NOMO-1 (cell line): ENCODE measurements around the gene CNGB1.
"Not testable (repeated sequence)": the region's sequence is repeated elsewhere in the genome, so short reads cannot be mapped to it uniquely, and the experiment has no call there.

ENCODE experiments used
- DNase-seq, 2 experiments: peaks; one replicate each; lab custom pipeline; 2025; ENCODE audit not compliant: unreplicated experiment in 2 of 2; lab: John Stamatoyannopoulos, UW

Gene CNGB1

DNA sequence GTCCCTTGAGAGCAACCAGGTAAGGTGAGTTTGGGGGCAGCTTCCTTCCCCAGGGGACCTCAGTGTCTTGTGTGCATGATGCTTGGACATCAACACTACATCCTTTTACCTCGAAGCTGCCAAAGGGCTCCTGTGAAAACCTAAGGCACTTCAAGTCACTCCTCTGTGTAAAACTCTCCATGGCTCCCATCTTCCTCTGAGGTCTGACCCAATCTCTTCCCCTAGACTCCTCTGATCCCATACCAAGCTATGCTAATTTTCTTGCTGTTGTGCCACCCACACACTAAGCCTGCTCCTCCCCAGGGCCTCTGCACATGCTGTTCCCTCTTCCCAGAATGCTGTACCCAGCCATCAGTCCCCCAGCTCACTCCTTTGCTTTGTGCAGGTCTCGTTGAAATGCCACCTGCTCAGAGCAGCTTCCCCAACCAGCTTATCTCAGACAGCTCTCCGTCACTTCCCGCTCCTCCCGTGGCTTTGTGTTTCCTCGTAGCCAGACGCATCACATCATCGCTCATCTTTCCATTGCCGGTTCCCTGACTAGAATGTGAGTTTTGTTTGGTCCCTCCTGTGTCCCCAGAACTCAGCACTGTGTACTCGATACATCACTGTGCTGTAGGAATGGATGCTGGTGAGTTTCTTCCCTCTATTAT is 78.4 kb downstream of the CNGB1 start:
- DNase-seq: no peak

DNA sequence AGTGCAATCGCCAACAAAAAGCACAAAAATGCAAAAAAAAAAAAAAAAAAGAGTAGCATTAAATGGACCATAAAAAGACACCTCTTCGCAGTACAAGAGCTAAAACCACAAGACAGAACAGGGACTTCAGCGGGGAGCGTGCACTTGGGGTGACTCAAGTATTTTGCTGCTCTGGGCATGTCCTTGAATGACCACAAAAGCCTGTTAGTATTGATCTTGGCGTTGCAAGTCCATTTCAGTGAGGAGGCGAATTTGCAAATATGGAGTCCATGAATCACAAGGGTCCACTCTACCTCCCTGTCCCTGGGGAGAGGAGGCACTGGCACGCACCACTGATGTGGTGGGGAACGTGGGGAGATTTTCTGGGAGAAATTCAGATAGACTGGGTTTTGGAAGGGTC is 78.9 kb downstream of the CNGB1 start:
- DNase-seq: peak in 1 of 2 experiments; percentile 14

DNA sequence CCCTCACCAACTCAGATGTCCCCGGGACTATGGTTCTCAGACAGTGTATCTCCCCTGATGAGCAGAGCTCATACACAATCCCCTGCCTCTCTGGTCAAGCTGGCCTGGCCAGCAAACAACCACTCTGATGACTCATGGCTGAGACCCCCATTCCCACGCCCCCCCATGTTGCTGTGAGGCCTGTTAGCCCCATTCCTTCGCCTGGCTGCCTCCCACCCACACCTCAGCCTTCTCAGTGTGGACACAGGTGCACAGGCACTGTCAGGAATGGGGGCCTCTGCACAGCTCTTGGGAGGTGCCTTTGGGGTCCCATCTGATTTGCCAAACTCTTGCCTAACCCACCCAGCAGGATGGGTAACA is 80.2 kb downstream of the CNGB1 start:
- no peak for DNase-seq

GRCh38 chr16:57889960-57890751 is 80.8 kb downstream of the CNGB1 start:
- no peak for DNase-seq

DNA sequence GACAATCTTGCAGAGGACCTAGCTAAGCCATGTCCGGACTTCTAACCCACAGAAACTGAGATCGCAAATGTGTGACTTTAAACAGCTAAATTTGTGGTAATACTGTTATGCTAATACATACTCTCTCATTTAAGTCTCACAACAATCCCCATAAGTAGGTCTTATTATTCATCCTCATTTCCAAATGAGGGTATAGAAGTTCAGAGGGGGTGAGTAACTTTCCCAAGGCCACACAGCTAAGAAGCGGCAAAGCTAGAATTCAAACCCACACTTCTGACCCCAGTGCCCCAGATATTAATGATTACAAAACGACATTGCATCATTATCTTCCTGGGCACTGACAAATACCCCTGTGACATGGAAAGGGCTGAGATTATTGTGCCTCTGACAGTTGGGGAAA is 81.4 kb downstream of the CNGB1 start:
- DNase-seq: no peak

DNA sequence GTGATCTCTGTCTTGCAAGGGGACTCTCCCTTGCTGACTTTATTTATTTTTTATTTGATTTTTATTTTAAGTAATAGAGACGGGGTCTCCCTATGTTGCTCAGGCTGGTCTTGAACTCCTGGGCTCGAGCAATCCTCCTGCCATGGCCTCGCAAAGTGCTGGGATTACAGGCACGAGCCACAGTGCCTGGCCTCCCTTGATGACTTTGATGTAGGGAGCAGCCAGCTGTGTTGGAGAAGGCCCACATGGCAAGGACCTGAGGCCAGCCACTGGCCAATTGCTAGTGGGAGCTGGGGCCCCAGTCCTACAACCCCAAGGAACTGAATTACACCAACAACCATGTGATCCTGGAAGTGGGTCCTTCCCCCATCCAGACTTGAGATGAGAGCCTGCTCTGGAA is 81.8 kb downstream of the CNGB1 start:
- DNase-seq: no peak

GRCh38 chr16:57888128-57888527 is 82.8 kb downstream of the CNGB1 start:
- DNase-seq: no peak

GRCh38 chr16:57887711-57888110 is 83.2 kb downstream of the CNGB1 start:
- no peak for DNase-seq

- DNase-seq: no peak
These were observed 84.5 kb downstream of the CNGB1 start for GRCh38 chr16:57886427-57886826.

- DNase-seq: no peak
These were observed 86.2 kb downstream of the CNGB1 start for GRCh38 chr16:57884655-57885133.

- no peak for DNase-seq
These were observed 86.8 kb downstream of the CNGB1 start for GRCh38 chr16:57883953-57884654.

DNA sequence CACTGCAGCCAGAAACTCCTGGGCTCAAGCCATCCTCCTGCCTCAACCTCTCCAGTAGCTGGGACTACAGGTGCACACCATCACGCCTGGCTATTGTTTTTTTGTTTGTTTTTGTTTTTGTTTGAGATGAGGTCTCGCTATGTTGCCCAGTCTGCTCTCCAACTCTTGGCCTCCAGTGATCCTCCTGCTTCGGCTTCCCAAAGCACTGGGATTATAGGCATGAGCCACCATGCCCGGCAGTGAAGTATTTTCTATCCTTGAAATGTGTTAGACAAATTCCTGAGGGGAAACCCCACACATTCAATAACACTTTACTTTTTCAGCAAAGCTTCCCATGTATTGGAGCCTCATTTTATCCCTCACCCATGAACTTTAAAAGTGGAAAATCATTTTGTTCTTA is 87.4 kb downstream of the CNGB1 start:
- DNase-seq: no peak

DNA sequence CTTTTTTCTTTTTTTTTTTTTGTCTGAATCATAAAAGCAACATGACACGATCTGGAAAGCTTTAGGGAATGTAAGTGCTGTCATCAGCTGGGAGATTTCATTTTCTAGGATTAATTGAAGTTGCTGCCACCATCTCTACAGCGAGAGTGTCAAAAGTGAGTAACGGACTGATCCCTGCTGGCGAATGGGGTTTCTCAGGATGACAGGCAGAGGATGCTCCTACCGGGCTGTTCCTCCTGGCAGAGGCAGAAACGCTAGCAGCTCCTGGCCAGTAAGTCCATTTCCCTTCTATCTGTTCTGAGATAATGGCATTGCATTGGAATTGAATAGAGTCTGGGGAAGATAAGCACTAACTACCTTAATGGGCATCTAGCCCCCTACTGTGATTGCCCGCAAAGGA is 88.1 kb downstream of the CNGB1 start:
- no peak for DNase-seq

DNA sequence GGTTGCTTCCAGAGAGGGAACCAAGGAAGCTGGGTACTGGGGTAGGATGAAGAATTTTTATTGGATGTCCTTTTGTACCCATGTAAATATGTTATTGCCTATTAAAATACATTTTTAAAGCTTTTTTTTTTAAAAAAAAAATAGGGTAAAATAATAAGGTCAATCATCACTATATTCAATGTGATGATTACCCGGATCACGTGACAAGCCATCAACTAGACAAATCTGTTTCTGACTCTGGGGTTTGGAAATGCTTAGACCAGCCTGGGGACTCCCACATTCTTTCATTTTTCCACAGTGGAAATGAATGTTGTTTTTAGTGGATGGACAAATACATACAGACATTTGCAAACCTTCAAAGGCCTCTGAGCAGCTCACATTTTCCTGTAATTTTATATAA is 88.7 kb downstream of the CNGB1 start:
- no peak for DNase-seq

DNA sequence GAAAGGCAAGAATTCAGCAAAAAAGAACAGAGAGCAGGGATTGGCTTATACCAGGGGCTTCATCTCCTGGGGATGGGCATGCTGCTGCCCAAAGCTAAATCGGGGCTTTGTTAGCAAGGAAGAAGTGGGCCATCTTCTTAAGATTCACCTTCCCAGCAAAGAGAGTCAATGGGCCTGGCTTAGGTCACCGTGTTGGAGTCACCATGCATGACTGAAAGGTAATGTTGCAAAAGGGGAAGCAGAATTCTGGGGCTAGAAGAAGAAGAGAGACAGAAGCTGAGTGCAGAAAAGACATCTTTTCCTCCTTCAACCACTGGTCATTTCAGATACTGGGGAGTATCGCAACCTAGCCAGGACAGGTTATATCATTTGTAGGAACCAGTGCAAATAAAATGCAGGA is 92.3 kb downstream of the CNGB1 start:
- DNase-seq: peak in 1 of 2 experiments; percentile 2

GRCh38 chr16:57876210-57876609 is 94.7 kb downstream of the CNGB1 start:
- DNase-seq: no peak

DNA sequence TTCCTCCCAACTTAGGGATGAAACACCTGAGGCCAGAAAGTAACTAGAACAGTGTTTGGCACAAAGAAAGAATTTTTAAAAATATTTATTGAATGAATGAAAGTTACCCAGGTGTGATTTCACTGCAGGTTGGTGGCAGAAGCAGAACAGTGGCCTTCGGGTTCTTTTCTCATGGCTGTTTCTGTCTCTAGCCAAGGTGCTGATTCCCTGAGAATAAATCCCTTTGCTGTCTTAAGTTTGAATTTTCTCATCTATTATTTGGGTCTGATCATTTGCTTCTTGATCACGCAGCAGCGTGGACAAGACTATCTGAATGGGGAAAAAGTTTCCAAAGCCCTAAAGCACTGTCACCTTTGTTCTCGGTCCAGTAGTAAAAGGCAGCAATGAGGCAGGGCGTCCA is 95.6 kb downstream of the CNGB1 start:
- DNase-seq: no peak

DNA sequence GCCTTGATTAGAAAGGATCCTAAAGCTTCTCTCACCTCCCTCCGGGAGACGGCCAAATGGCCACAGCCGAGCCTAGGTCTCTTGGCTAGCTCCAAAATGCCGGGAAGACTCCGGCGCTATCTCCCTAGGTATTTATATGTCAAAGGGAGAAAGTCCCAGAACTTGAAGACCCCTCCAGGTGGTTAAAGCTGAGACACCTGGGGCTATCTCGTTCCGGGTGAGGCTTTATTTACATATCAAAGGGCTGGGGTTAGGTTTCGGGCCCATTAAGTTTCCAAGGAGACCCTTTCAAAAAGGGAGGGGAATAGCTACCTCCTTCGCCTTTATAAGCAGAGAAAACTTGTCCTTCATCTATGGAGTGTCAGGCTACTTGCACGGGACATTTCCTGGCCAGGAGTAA is 97.7 kb downstream of the CNGB1 start:
- DNase-seq: no peak

GRCh38 chr16:57872764-57873163 is 98.2 kb downstream of the CNGB1 start:
- DNase-seq: not testable (repeated sequence)

- no peak for DNase-seq
These were observed 99.5 kb downstream of the CNGB1 start for GRCh38 chr16:57871456-57871855.

DNA sequence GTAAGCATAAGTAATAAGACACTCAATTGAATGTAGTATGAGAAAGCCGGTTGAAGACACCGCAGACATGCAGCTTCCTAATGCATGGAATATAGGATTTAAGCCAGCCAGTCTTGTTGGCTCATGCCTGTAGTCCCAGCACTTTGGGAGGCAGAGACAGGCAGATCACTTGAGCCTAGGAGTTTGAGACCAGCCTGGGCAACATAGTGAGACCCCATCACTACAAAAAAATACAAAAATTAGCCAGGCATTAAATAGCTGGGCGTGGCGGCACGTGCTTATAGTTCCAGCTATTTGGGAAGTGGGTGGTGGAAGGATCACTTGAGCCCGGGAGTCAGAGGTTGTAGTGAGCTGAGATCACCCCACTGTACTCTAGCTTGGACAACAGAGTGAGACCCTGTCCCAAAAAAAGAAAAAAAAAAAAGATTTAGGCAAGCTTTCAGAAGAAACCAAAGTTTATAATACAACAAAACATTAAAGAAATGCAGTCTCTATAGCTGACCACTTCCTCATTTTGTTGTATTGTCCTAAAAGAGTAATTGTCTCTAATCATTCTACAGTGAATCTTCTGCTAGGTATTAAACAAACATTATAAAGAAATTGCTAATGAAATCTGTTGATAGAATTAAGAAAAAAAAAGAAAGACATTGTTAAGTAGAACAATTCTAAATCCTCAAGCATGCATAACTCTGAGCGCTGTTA is 100.0 kb downstream of the CNGB1 start:
- DNase-seq: peak in 1 of 2 experiments; percentile 37
